GM12872 (cell line): Measurements from ENCODE around the gene PTPRF.

ENCODE experiments used
- CTCF ChIP-seq: IDR thresholded peaks from 3 replicates; pipeline ENCODE4 v1.5.1; 2011; ENCODE audit warnings: low read depth, mild to moderate bottlenecking, low read length, moderate library complexity; ENCODE audit not compliant: insufficient read depth

The PTPRF gene

GRCh38 chr1:43507296-43508295 is 23.1 kb upstream of the PTPRF start:
- TF ChIP-seq CTCF = no peak

GRCh38 chr1:43509007-43509739 is 21.5 kb upstream of the PTPRF start:
- TF ChIP-seq CTCF = no peak

GRCh38 chr1:43509740-43510375 is 20.8 kb upstream of the PTPRF start:
- no peak for TF ChIP-seq CTCF

- no peak for TF ChIP-seq CTCF
These were observed 20.1 kb upstream of the PTPRF start for GRCh38 chr1:43510621-43511020.

- TF ChIP-seq CTCF = no peak
These were observed 19.3 kb upstream of the PTPRF start for GRCh38 chr1:43511394-43511793.

GRCh38 chr1:43512133-43512532 is 18.6 kb upstream of the PTPRF start:
- TF ChIP-seq CTCF = no peak

GRCh38 chr1:43512681-43513080 is 18.0 kb upstream of the PTPRF start:
- TF ChIP-seq CTCF = no peak
